ENCODE data around the gene RASSF3.
"Not testable (repeated sequence)": the region's sequence is repeated elsewhere in the genome, so short reads cannot be mapped to it uniquely, and the experiment has no call there.

Gene RASSF3

GRCh38 chr12:64685050-64685449 lies 74.8 kb downstream of the RASSF3 start:
- H3K4me1 ChIP-seq (ENCODE audit: insufficient read depth, poor library complexity, severe bottlenecking) = peaks cover 12% of the 10 kb centered on the region
- no peak overlapping the region for H3K4me3 ChIP-seq (ENCODE audit: severe bottlenecking)
- H3K27me3 ChIP-seq (ENCODE audit: insufficient read depth, poor library complexity, severe bottlenecking) = no peaks in the 10 kb centered on the region
- H3K36me3 ChIP-seq (ENCODE audit: low read depth) = peaks cover 26% of the 10 kb centered on the region
- DNase-seq (ENCODE audit: low spot score) = no peak
- no peak for ATAC-seq (ENCODE audit: low read depth)
- H3K9me3 ChIP-seq (ENCODE audit: severe bottlenecking) = no peaks in the 10 kb centered on the region
- no peak overlapping the region for H3K27ac ChIP-seq (ENCODE audit: poor library complexity, severe bottlenecking)
- TF ChIP-seq CTCF (IDR thresholded peaks at IDR 0.05; ENCODE audit: poor library complexity, severe bottlenecking) = no peak

GRCh38 chr12:64685605-64686004 lies 75.3 kb downstream of the RASSF3 start:
- TF ChIP-seq CTCF (IDR thresholded peaks at IDR 0.05; ENCODE audit: poor library complexity, severe bottlenecking) = no peak
- no peaks in the 10 kb centered on the region for H3K27me3 ChIP-seq (ENCODE audit: insufficient read depth, poor library complexity, severe bottlenecking)
- H3K27ac ChIP-seq (ENCODE audit: poor library complexity, severe bottlenecking) = no peak overlapping the region
- peaks cover 26% of the 10 kb centered on the region for H3K36me3 ChIP-seq (ENCODE audit: low read depth)
- H3K4me1 ChIP-seq (ENCODE audit: insufficient read depth, poor library complexity, severe bottlenecking) = peaks cover 6% of the 10 kb centered on the region
- H3K9me3 ChIP-seq (ENCODE audit: severe bottlenecking) = no peaks in the 10 kb centered on the region
- ATAC-seq (ENCODE audit: low read depth) (no peak), DNase-seq (ENCODE audit: low spot score) (no peak)
- H3K4me3 ChIP-seq (ENCODE audit: severe bottlenecking) = no peak overlapping the region

GRCh38 chr12:64687816-64688215 lies 77.5 kb downstream of the RASSF3 start:
- DNase-seq (ENCODE audit: low spot score) (no peak), ATAC-seq (ENCODE audit: low read depth) (no peak)
- Histone ChIP-seq H3K36me3 (ENCODE audit: low read depth) (peaks cover 40% of the 10 kb centered on the region), H3K27me3 (ENCODE audit: insufficient read depth, poor library complexity, severe bottlenecking) (no peaks in the 10 kb centered on the region), H3K4me1 (ENCODE audit: insufficient read depth, poor library complexity, severe bottlenecking) (no peaks in the 10 kb centered on the region), H3K4me3 (ENCODE audit: severe bottlenecking) (no peak overlapping the region), H3K9me3 (ENCODE audit: severe bottlenecking) (no peaks in the 10 kb centered on the region), H3K27ac (ENCODE audit: poor library complexity, severe bottlenecking) (no peak overlapping the region)
- no peak for TF ChIP-seq CTCF (IDR thresholded peaks at IDR 0.05; ENCODE audit: poor library complexity, severe bottlenecking)

GRCh38 chr12:64688219-64688618 lies 77.9 kb downstream of the RASSF3 start:
- no peak for TF ChIP-seq CTCF (IDR thresholded peaks at IDR 0.05; ENCODE audit: poor library complexity, severe bottlenecking)
- DNase-seq (ENCODE audit: low spot score) (no peak), ATAC-seq (ENCODE audit: low read depth) (no peak)
- H3K36me3 ChIP-seq (ENCODE audit: low read depth) = peaks cover 40% of the 10 kb centered on the region
- no peak overlapping the region for H3K4me3 ChIP-seq (ENCODE audit: severe bottlenecking)
- no peaks in the 10 kb centered on the region for H3K27me3 ChIP-seq (ENCODE audit: insufficient read depth, poor library complexity, severe bottlenecking)
- no peaks in the 10 kb centered on the region for H3K9me3 ChIP-seq (ENCODE audit: severe bottlenecking)
- H3K4me1 ChIP-seq (ENCODE audit: insufficient read depth, poor library complexity, severe bottlenecking) = no peaks in the 10 kb centered on the region
- H3K27ac ChIP-seq (ENCODE audit: poor library complexity, severe bottlenecking) = no peak overlapping the region

- H3K9me3 ChIP-seq (ENCODE audit: severe bottlenecking) = no peaks in the 10 kb centered on the region
Measured at GRCh38 chr12:64688715-64689114, 78.4 kb downstream of the RASSF3 start.

GRCh38 chr12:64690236-64690635 lies 79.9 kb downstream of the RASSF3 start:
- H3K27me3 ChIP-seq (ENCODE audit: insufficient read depth, poor library complexity, severe bottlenecking); H3K4me3 ChIP-seq (ENCODE audit: severe bottlenecking); H3K4me1 ChIP-seq (ENCODE audit: insufficient read depth, poor library complexity, severe bottlenecking); H3K27ac ChIP-seq (ENCODE audit: poor library complexity, severe bottlenecking); DNase-seq (ENCODE audit: low spot score); ATAC-seq (ENCODE audit: low read depth); H3K9me3 ChIP-seq (ENCODE audit: severe bottlenecking): not testable (repeated sequence)
- peaks cover 32% of the 10 kb centered on the region for H3K36me3 ChIP-seq (ENCODE audit: low read depth)

More at GRCh38 chr12:64688715-64689114, 78.4 kb downstream of the RASSF3 start:
- DNase-seq (ENCODE audit: low spot score) (no peak), ATAC-seq (ENCODE audit: low read depth) (no peak)
- Histone ChIP-seq H3K27me3 (ENCODE audit: insufficient read depth, poor library complexity, severe bottlenecking) (no peaks in the 10 kb centered on the region), H3K36me3 (ENCODE audit: low read depth) (peaks cover 40% of the 10 kb centered on the region), H3K27ac (ENCODE audit: poor library complexity, severe bottlenecking) (no peak overlapping the region), H3K4me3 (ENCODE audit: severe bottlenecking) (no peak overlapping the region), H3K4me1 (ENCODE audit: insufficient read depth, poor library complexity, severe bottlenecking) (no peaks in the 10 kb centered on the region)
- no peak for TF ChIP-seq CTCF (IDR thresholded peaks at IDR 0.05; ENCODE audit: poor library complexity, severe bottlenecking)
